Head of caudate nucleus (tissue), 42 donors: ENCODE measurements around the gene ACBD4.
A peak's percentile ranks its signal among the peaks of the same experiment; 100 is the strongest.

Source experiments
- DNase-seq, 42 donors: peaks; one replicate each; pipeline versions ENCODE4 v3.0.0 to v3.0.0-alpha.2; 2020 to 2021; ENCODE audit warnings: mixed read lengths in 7 of 42
- intact Hi-C: fragments of 100-400 bp; cut with DNase I; formaldehyde crosslinking; loops from one replicate; pipeline ENCODE4 v1.15.0; 2022

Gene ACBD4

GRCh38 chr17:45168991-45169752 is 33.7 kb downstream of the ACBD4 start:
- no peak for DNase-seq
- intact Hi-C loops = no loop called here

- intact Hi-C loops = no loop called here
- no peak for DNase-seq
Measured at GRCh38 chr17:45170280-45170930, 34.9 kb downstream of the ACBD4 start.

GRCh38 chr17:45170931-45171337 is 35.4 kb downstream of the ACBD4 start:
- intact Hi-C loops = no loop called here
- peak in 21 of 42 donors; percentile 16 to 71 (median 38) for DNase-seq

GRCh38 chr17:45171338-45172231 is 36.1 kb downstream of the ACBD4 start:
- intact Hi-C loops = no loop called here

GRCh38 chr17:45172232-45172540 is 36.7 kb downstream of the ACBD4 start:
- intact Hi-C loops = no loop called here
- peak in 2 of 42 donors; percentile 9 to 14 for DNase-seq

More at GRCh38 chr17:45171338-45172231, 36.1 kb downstream of the ACBD4 start:
- peak in 5 of 42 donors; percentile 14 to 51 (median 23) for DNase-seq

- DNase-seq = peak; percentile 80 to 95 (median 89)
- intact Hi-C loops = no loop called here
Measured at GRCh38 chr17:45172541-45173286, 37.2 kb downstream of the ACBD4 start.

GRCh38 chr17:45175759-45176115 is 40.2 kb downstream of the ACBD4 start:
- DNase-seq = no peak
- intact Hi-C loops = no loop called here

GRCh38 chr17:45177563-45177962 is 42.1 kb downstream of the ACBD4 start:
- intact Hi-C loops = no loop called here

GRCh38 chr17:45184144-45184543 is 48.7 kb downstream of the ACBD4 start:
- no peak for DNase-seq
- intact Hi-C loops = no loop called here

More at GRCh38 chr17:45177563-45177962, 42.1 kb downstream of the ACBD4 start:
- DNase-seq = no peak

GRCh38 chr17:45186801-45187354 is 51.4 kb downstream of the ACBD4 start:
- DNase-seq = no peak
- intact Hi-C loops = no loop called here

- intact Hi-C loops = no loop called here
Measured at GRCh38 chr17:45189009-45189408, 53.5 kb downstream of the ACBD4 start.

GRCh38 chr17:45190503-45191255 is 55.2 kb downstream of the ACBD4 start:
- peak in 9 of 42 donors; percentile 10 to 56 (median 25) for DNase-seq
- intact Hi-C loops = no loop called here

More at GRCh38 chr17:45189009-45189408, 53.5 kb downstream of the ACBD4 start:
- no peak for DNase-seq
